Stomach (tissue), 4 donors: ENCODE data around the gene SGPL1.

Source experiments
- CTCF ChIP-seq, 7 experiments: fragments of 450-650 bp in 4 of 7; fragments of 200-600 bp in 3 of 7; sonication (generic) in 3 of 7; IDR thresholded peaks; one replicate each; pipeline ENCODE4 v1.5.1; 2016 to 2019; ENCODE audit warnings: antibody characterized with exemption in 7 of 7, control low read depth in 2 of 7, mild to moderate bottlenecking in 1 of 7
- EP300 ChIP-seq: sonication (generic); formaldehyde crosslinking; IDR thresholded peaks from one replicate; pipeline ENCODE4 v1.6.1; 2017; ENCODE audit warnings: antibody characterized with exemption
- POLR2A ChIP-seq, 4 donors: fragments of 450-650 bp; IDR thresholded peaks; one replicate each; pipeline ENCODE4 v1.6.1; 2016; ENCODE audit warnings: antibody characterized with exemption in 4 of 4, control low read depth in 2 of 4, mild to moderate bottlenecking in 1 of 4, moderate library complexity in 1 of 4

GRCh38 chr10:70906953-70907636, 91.3 kb downstream of the SGPL1 start:
- TF ChIP-seq CTCF (IDR thresholded peaks at IDR 0.05) (no peak), POLR2A (IDR thresholded peaks at IDR 0.05) (no peak), EP300 (no peak)
